Mononuclear cell (primary cell): Measurements from ENCODE around the gene ACR. TPM values are rescaled to one million over a fixed set of nuclear protein-coding genes. Genes with fewer than 3 reads are reported as not detected.
"Not testable (repeated sequence)": the region's sequence is repeated elsewhere in the genome, so short reads cannot be mapped to it uniquely, and the experiment has no call there.

Experiments used
- H3K27me3 ChIP-seq: 2 replicates; pipeline ENCODE4 v1.6.0; 2011; ENCODE audit warnings: low read length, control low read depth; ENCODE audit not compliant: insufficient read depth
- H3K4me1 ChIP-seq: 2 replicates; pipeline ENCODE4 v1.5.1; 2011; ENCODE audit warnings: mild to moderate bottlenecking, low read length, control low read depth; ENCODE audit not compliant: insufficient read depth
- H3K4me3 ChIP-seq: 2 replicates; pipeline ENCODE4 v1.5.1; 2011; ENCODE audit warnings: mild to moderate bottlenecking, low read length, moderate library complexity
- H3K9me3 ChIP-seq: 2 replicates; pipeline ENCODE4 v1.5.1; 2011; ENCODE audit warnings: low read depth, mild to moderate bottlenecking, control low read depth, low read length
- total RNA-seq: library from RNA; depleted of rRNA; stranded (reverse); fragments of >200 nt; gene quantifications from one replicate; pipeline ENCODE4 v1.2.3, GENCODE V29; 2012

The ACR gene
- total RNA-seq, 1 donor, result not detected

GRCh38 chr22:50749302-50750074 is 11.5 kb downstream of the ACR start:
- H3K4me1 ChIP-seq, H3K9me3 ChIP-seq, H3K27me3 ChIP-seq, H3K4me3 ChIP-seq: not testable (repeated sequence)

- H3K27me3 ChIP-seq, H3K9me3 ChIP-seq, H3K4me1 ChIP-seq, H3K4me3 ChIP-seq: not testable (repeated sequence)
These were observed 17.2 kb downstream of the ACR start for GRCh38 chr22:50755251-50755650.

- not testable (repeated sequence) for H3K9me3 ChIP-seq, H3K27me3 ChIP-seq, H3K4me1 ChIP-seq, H3K4me3 ChIP-seq
These were observed 18.4 kb downstream of the ACR start for GRCh38 chr22:50756406-50756805.

GRCh38 chr22:50756949-50757491 is 19.0 kb downstream of the ACR start:
- not testable (repeated sequence) for H3K9me3 ChIP-seq, H3K27me3 ChIP-seq, H3K4me1 ChIP-seq
- H3K4me3 ChIP-seq, result peak overlapping the region; percentile 34

GRCh38 chr22:50759597-50760341 is 21.8 kb downstream of the ACR start:
- not testable (repeated sequence) for H3K27me3 ChIP-seq, H3K4me1 ChIP-seq, H3K4me3 ChIP-seq, H3K9me3 ChIP-seq

- H3K4me3 ChIP-seq, result not testable (repeated sequence)
These were observed 23.8 kb downstream of the ACR start for GRCh38 chr22:50761829-50762228.

GRCh38 chr22:50764288-50764687 is 26.3 kb downstream of the ACR start:
- H3K4me1 ChIP-seq, H3K4me3 ChIP-seq, H3K27me3 ChIP-seq, H3K9me3 ChIP-seq: not testable (repeated sequence)

More at GRCh38 chr22:50761829-50762228, 23.8 kb downstream of the ACR start:
- H3K4me1 ChIP-seq, H3K9me3 ChIP-seq, H3K27me3 ChIP-seq: not testable (repeated sequence)

GRCh38 chr22:50775132-50775531 is 37.1 kb downstream of the ACR start:
- H3K4me3 ChIP-seq, result not testable (repeated sequence)

GRCh38 chr22:50777631-50778030 is 39.6 kb downstream of the ACR start:
- H3K9me3 ChIP-seq, H3K27me3 ChIP-seq, H3K4me3 ChIP-seq, H3K4me1 ChIP-seq: not testable (repeated sequence)

More at GRCh38 chr22:50775132-50775531, 37.1 kb downstream of the ACR start:
- H3K9me3 ChIP-seq, H3K4me1 ChIP-seq, H3K27me3 ChIP-seq: not testable (repeated sequence)

GRCh38 chr22:50780244-50780643 is 42.2 kb downstream of the ACR start:
- H3K27me3 ChIP-seq, H3K4me1 ChIP-seq, H3K4me3 ChIP-seq, H3K9me3 ChIP-seq: not testable (repeated sequence)

- H3K27me3 ChIP-seq, H3K4me1 ChIP-seq, H3K9me3 ChIP-seq, H3K4me3 ChIP-seq: not testable (repeated sequence)
These were observed 44.2 kb downstream of the ACR start for GRCh38 chr22:50782253-50782652.

GRCh38 chr22:50783033-50783879 is 45.3 kb downstream of the ACR start, which contains the start of gene RABL2B:
Gene RABL2B, minus strand, starts transcription at chr22:50783636. Its CDS starts 1,342 bp downstream, at chr22:50782294.
- not testable (repeated sequence) for H3K27me3 ChIP-seq, H3K4me1 ChIP-seq, H3K9me3 ChIP-seq
- H3K4me3 ChIP-seq, result peak within 1 kb of the TSS; percentile 47

- H3K27me3 ChIP-seq, H3K4me1 ChIP-seq, H3K9me3 ChIP-seq: not testable (repeated sequence)
- H3K4me3 ChIP-seq, result peak overlapping the region; percentile 47
These were observed 45.9 kb downstream of the ACR start for GRCh38 chr22:50783880-50784276.

GRCh38 chr22:50785289-50785688 is 47.3 kb downstream of the ACR start:
- not testable (repeated sequence) for H3K4me3 ChIP-seq, H3K27me3 ChIP-seq, H3K9me3 ChIP-seq, H3K4me1 ChIP-seq

- H3K27me3 ChIP-seq, H3K4me3 ChIP-seq, H3K9me3 ChIP-seq, H3K4me1 ChIP-seq: not testable (repeated sequence)
These were observed 48.9 kb downstream of the ACR start for GRCh38 chr22:50786936-50787335.
